ENCODE measurements around the gene MMP24OS. TPM values are rescaled to one million over a fixed set of nuclear protein-coding genes. Genes with fewer than 3 reads are reported as not detected.

Gene MMP24OS
- total RNA-seq, 1 donor from 2014 or later, result 78.7 TPM

GRCh38 chr20:35320396-35321126 is 42.6 kb upstream of the MMP24OS start:
- Histone ChIP-seq H3K27ac (no peak overlapping the region), H3K27me3 (ENCODE audit: low read depth) (no peaks in the 10 kb centered on the region), H3K4me1 (peaks cover 4% of the 10 kb centered on the region), H3K4me3 (no peak overlapping the region), H3K9me3 (no peaks in the 10 kb centered on the region), H3K36me3 (no peaks in the 10 kb centered on the region)
- DNase-seq (no peak), ATAC-seq (no peak)
- TF ChIP-seq, protein P1, sequence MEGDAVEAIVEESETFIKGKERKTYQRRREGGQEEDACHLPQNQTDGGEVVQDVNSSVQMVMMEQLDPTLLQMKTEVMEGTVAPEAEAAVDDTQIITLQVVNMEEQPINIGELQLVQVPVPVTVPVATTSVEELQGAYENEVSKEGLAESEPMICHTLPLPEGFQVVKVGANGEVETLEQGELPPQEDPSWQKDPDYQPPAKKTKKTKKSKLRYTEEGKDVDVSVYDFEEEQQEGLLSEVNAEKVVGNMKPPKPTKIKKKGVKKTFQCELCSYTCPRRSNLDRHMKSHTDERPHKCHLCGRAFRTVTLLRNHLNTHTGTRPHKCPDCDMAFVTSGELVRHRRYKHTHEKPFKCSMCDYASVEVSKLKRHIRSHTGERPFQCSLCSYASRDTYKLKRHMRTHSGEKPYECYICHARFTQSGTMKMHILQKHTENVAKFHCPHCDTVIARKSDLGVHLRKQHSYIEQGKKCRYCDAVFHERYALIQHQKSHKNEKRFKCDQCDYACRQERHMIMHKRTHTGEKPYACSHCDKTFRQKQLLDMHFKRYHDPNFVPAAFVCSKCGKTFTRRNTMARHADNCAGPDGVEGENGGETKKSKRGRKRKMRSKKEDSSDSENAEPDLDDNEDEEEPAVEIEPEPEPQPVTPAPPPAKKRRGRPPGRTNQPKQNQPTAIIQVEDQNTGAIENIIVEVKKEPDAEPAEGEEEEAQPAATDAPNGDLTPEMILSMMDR (IDR thresholded peaks at IDR 0.05), result no peak
- intact Hi-C loops (cut with DNase I), result no loop called here

DNA sequence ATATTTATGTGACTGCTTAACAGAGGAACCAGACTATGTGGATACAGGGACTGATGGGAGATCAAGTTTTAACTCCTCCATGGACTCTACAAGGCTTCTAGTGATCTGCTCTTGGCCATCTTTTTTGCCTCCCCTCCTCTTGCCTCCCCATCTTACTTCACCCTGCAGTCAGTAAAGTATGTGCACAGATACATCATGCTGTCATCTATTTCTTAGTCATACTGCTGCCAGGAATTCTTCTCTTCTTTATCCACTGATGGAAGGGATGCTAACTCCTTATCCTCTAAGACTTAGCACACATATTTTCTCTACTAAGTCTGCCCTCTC is 41.9 kb upstream of the MMP24OS start:
- no peaks in the 10 kb centered on the region for H3K27me3 ChIP-seq (ENCODE audit: low read depth)
- peaks cover 4% of the 10 kb centered on the region for H3K4me1 ChIP-seq
- ATAC-seq, result no peak
- no peaks in the 10 kb centered on the region for H3K9me3 ChIP-seq
- H3K4me3 ChIP-seq, result no peak overlapping the region
- intact Hi-C loops (cut with DNase I), result no loop called here
- TF ChIP-seq, protein P1 (IDR thresholded peaks at IDR 0.05), result no peak
- no peak for DNase-seq
- no peak overlapping the region for H3K27ac ChIP-seq
- H3K36me3 ChIP-seq, result peaks cover under 1% of the 10 kb centered on the region

DNA sequence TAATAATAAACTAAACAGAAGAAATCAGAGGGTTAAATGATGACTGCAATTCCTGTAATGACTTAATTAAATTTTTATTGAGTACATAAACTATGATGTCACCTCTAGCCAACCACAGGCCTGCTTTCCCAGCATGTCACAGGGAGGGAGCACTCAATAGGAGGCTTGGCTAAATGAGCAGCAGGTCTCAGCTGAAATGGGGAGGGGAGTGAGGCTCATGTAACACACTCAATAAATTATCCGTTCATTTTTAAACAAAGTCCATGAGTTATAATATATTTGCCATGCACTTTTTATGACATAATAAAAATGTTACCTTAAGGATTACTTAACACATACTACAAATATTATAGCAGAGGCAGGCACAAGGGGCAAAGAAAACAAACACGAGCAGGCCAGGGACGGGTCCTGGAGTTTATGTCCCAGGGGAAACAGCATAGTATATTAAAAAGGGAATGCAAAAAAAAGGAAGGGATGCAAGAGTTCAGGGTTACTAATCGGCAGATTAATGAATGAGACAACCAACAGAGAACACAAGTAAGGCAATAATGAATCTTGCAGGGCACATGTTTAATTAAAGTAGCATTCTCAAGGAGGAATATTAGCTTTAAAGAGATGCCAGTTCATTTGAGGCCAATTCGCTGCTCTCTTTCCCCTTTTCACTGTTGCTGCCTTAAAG is 41.4 kb upstream of the MMP24OS start:
- Histone ChIP-seq H3K9me3 (no peaks in the 10 kb centered on the region), H3K4me3 (no peak overlapping the region), H3K27ac (no peak overlapping the region), H3K36me3 (peaks cover 6% of the 10 kb centered on the region), H3K4me1 (peaks cover 4% of the 10 kb centered on the region), H3K27me3 (ENCODE audit: low read depth) (no peaks in the 10 kb centered on the region)
- TF ChIP-seq, protein P1 (IDR thresholded peaks at IDR 0.05), result no peak
- intact Hi-C loops (cut with DNase I), result no loop called here
- ATAC-seq, result peak in 1 of 2 donors; percentile 29
- no peak for DNase-seq

- ATAC-seq (peak; percentile 74 to 90), DNase-seq (no peak)
- H3K4me3 ChIP-seq, result no peak overlapping the region
- H3K9me3 ChIP-seq, result no peaks in the 10 kb centered on the region
- no peaks in the 10 kb centered on the region for H3K27me3 ChIP-seq (ENCODE audit: low read depth)
- peaks cover 11% of the 10 kb centered on the region for H3K36me3 ChIP-seq
- intact Hi-C loops (cut with DNase I), result no loop called here
- H3K4me1 ChIP-seq, result peaks cover 4% of the 10 kb centered on the region
- H3K27ac ChIP-seq, result no peak overlapping the region
- TF ChIP-seq, protein P1 (IDR thresholded peaks at IDR 0.05), result no peak
Measured at GRCh38 chr20:35318502-35319157, 40.7 kb upstream of the MMP24OS start.

DNA sequence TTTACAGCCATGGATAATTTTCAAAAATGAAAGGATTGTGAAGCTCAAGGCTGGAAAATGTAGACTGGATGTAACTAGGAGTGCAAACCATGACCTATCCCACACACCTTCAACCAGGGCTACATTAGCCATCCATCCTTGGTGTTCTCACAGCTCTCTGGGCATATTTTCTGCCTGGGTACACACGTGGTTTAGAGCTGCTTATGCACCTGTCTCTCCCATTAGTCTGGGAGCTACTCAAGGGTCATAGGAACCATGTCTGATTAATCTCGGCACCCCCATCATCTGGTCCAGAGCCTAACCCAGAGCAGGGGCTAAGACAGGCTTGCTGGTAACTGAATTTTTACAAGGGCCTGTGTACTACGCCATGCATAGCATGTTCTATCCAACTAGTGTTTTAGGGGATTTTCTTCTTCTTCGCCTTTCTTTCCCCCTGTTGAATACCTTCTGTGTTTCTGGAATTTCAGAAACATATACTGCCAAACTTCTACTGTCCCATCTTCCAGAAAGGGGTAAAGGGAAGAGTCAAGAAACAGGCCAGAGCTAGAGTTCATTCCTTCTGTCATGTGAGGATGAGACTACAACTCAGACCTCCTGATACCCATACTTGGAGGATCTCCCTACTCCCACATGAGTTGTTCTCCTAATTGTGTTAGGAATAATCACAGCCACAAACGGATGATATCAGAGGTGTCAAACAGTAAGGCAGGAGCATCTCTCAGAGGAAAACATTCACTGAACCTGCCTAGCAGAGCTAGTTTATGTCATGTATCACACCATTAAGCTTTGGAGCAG is 39.7 kb upstream of the MMP24OS start:
- TF ChIP-seq, protein P1 (IDR thresholded peaks at IDR 0.05), result no peak
- intact Hi-C loops (cut with DNase I), result no loop called here
- Histone ChIP-seq H3K27ac (no peak overlapping the region), H3K9me3 (no peaks in the 10 kb centered on the region), H3K36me3 (peaks cover 13% of the 10 kb centered on the region), H3K27me3 (ENCODE audit: low read depth) (no peaks in the 10 kb centered on the region), H3K4me3 (no peak overlapping the region), H3K4me1 (peaks cover 4% of the 10 kb centered on the region)
- no peak for ATAC-seq
- no peak for DNase-seq

Data from lower lobe of right lung (tissue), 2 donors.